K562 (cell line): Measurements from ENCODE around the gene NR2F6. TPM values are rescaled to one million over a fixed set of nuclear protein-coding genes. Genes with fewer than 3 reads are reported as not detected.

Experiments
- CBX8 ChIP-seq: fragments of 200-600 bp; sonication (generic); IDR thresholded peaks from 2 replicates; pipeline ENCODE4 v1.6.1; 2012; ENCODE audit warnings: borderline replicate concordance, mixed run types, low read depth, mild to moderate bottlenecking, moderate library complexity, mixed read lengths, low read length, control low read depth, inconsistent platforms; ENCODE audit not compliant: poor library complexity, severe bottlenecking; ENCODE audit errors: extremely low read depth
- CHD2 ChIP-seq: IDR thresholded peaks from 2 replicates; pipeline ENCODE4 v1.6.1; 2011; ENCODE audit warnings: low read depth, low read length
- E2F3 ChIP-seq: fragments of 250-450 bp; sonication (Bioruptor Pico); IDR thresholded peaks from 2 replicates; pipeline ENCODE4 v1.4.0; 2020; ENCODE audit warnings: mild to moderate bottlenecking
- KLF6 ChIP-seq: fragments of 250-450 bp; sonication (Bioruptor Pico); IDR thresholded peaks from 2 replicates; pipeline ENCODE4 v1.4.0; 2020; ENCODE audit warnings: mild to moderate bottlenecking, moderate library complexity, borderline replicate concordance
- LCOR ChIP-seq: sonication (generic); formaldehyde crosslinking; IDR thresholded peaks from 2 replicates; pipeline ENCODE4 v1.8.0; 2022; ENCODE audit warnings: mild to moderate bottlenecking, missing genetic modification reagents
- NRF1 ChIP-seq, 2 experiments: fragments of 450-650 bp; IDR thresholded peaks in 1 of 2; conservative IDR thresholded peaks in 1 of 2; 2 replicates each; pipeline ENCODE4 v1.6.1; 2014; ENCODE audit warnings: mild to moderate bottlenecking in 2 of 2
- POLR2G ChIP-seq: fragments of 200-400 bp; formaldehyde crosslinking; IDR thresholded peaks from 2 replicates; pipeline ENCODE4 v1.6.1; 2017; ENCODE audit warnings: low read depth, mild to moderate bottlenecking, antibody characterized with exemption, low read length, moderate library complexity
- ZBED1 ChIP-seq: IDR thresholded peaks from 2 replicates; pipeline ENCODE4 v1.6.1; 2014
- polyA plus RNA-seq, 8 experiments: library from polyadenylated mRNA; depleted of rRNA in 4 of 8; stranded (reverse) in 5 of 8; unstranded in 3 of 8; fragments of >200 nt; fragmentation: Nextera tagmentation in 2 of 8; fragmentation: Illumina TruSeq in 1 of 8; extraction: Ambion mirVana in 2 of 8; extraction: Trizol in 1 of 8; gene quantifications; 2 replicates each; pipeline versions ENCODE4 v1.2.1 to v1.2.3, GENCODE V29; 2011 to 2014; ENCODE audit warnings: inconsistent platforms in 1 of 8, missing spikeins in 1 of 8
- total RNA-seq, 7 experiments: library from RNA; depleted of rRNA in 6 of 7; stranded (reverse); fragments of >200 nt in 6 of 7; fragmentation: Illumina TruSeq in 2 of 7; extraction: Trizol in 2 of 7; gene quantifications; 2 replicates each; pipeline versions ENCODE4 v1.2.1 to v1.2.3, GENCODE V29; 2011 to 2021; ENCODE audit warnings: low replicate concordance in 1 of 7
- TF ChIP-seq, protein P1 (sequence below): sonication (generic); formaldehyde crosslinking; IDR thresholded peaks from 2 replicates; pipeline ENCODE4 v1.8.1; 2023; ENCODE audit warnings: mild to moderate bottlenecking, missing genetic modification reagents, moderate library complexity
- TF ChIP-seq, protein P2 (sequence below): sonication (generic); formaldehyde crosslinking; IDR thresholded peaks from 2 replicates; pipeline ENCODE4 v1.8.0; 2023; ENCODE audit warnings: missing genetic modification reagents, mild to moderate bottlenecking, borderline replicate concordance
- TF ChIP-seq, protein P3 (sequence below): fragments of 250-450 bp; sonication (Bioruptor Pico); IDR thresholded peaks from 2 replicates; pipeline ENCODE4 v1.8.0; 2022; ENCODE audit warnings: inconsistent platforms
- TF ChIP-seq, protein P4 (sequence below): sonication (generic); formaldehyde crosslinking; IDR thresholded peaks from 2 replicates; pipeline ENCODE4 v1.8.0; 2022; ENCODE audit warnings: mild to moderate bottlenecking, missing genetic modification reagents
- TF ChIP-seq, protein P5 (sequence below), 2 experiments: fragments of 450-650 bp; conservative IDR thresholded peaks; 2 replicates each; pipeline ENCODE4 v1.6.1; 2017; ENCODE audit warnings: mild to moderate bottlenecking in 2 of 2, moderate library complexity in 2 of 2

NR2F6 gene
- total and polyA plus RNA-seq, 9 of the 15 experiments (the other 6 are each of a cell fraction or from before 2014, with no cell fraction given): 0.76 to 97.5 (median 18.8) TPM

DNA sequence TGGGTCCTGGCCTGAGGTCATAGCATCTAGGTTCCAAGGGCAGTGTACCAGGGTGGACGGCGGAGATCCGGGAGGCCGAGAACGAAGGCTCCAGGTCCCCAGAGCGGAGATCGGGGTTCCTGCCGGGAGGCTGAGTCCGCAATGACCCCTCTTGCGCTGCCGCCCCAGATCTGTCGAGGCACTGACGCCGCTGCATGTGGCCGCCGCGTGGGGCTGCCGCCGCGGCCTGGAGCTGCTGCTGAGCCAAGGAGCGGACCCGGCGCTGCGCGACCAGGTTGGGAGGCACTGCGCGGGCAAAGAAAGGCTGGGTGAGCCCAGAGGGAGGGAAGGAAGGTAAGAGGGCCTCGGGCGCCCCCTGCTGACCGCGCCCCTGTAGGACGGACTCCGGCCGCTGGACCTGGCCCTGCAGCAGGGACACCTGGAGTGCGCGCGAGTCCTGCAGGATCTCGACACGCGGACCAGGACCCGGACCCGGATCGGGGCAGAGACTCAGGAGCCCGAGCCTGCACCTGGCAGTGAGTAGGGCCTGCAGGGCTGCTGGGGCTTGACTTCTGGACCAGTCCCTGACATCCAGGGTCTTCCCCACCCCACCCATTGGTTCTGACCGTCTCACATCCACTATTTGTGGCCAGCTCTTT is 36.9 kb upstream of the NR2F6 start (continued):
- TF ChIP-seq, protein P1, sequence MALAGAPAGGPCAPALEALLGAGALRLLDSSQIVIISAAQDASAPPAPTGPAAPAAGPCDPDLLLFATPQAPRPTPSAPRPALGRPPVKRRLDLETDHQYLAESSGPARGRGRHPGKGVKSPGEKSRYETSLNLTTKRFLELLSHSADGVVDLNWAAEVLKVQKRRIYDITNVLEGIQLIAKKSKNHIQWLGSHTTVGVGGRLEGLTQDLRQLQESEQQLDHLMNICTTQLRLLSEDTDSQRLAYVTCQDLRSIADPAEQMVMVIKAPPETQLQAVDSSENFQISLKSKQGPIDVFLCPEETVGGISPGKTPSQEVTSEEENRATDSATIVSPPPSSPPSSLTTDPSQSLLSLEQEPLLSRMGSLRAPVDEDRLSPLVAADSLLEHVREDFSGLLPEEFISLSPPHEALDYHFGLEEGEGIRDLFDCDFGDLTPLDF (CRISPR knock-in tag): 0 out of 2 replicates have a peak, but pooled peaks have one; percentile 71
- peak; percentile 81 to 84 for TF ChIP-seq NRF1 (conservative IDR thresholded peaks at IDR 0.05 in 1 of 2, IDR thresholded peaks at IDR 0.05 in 1 of 2)
- TF ChIP-seq E2F3: 0 out of 2 replicates have a peak, but pooled peaks have one; percentile 30
- TF ChIP-seq, protein P2, sequence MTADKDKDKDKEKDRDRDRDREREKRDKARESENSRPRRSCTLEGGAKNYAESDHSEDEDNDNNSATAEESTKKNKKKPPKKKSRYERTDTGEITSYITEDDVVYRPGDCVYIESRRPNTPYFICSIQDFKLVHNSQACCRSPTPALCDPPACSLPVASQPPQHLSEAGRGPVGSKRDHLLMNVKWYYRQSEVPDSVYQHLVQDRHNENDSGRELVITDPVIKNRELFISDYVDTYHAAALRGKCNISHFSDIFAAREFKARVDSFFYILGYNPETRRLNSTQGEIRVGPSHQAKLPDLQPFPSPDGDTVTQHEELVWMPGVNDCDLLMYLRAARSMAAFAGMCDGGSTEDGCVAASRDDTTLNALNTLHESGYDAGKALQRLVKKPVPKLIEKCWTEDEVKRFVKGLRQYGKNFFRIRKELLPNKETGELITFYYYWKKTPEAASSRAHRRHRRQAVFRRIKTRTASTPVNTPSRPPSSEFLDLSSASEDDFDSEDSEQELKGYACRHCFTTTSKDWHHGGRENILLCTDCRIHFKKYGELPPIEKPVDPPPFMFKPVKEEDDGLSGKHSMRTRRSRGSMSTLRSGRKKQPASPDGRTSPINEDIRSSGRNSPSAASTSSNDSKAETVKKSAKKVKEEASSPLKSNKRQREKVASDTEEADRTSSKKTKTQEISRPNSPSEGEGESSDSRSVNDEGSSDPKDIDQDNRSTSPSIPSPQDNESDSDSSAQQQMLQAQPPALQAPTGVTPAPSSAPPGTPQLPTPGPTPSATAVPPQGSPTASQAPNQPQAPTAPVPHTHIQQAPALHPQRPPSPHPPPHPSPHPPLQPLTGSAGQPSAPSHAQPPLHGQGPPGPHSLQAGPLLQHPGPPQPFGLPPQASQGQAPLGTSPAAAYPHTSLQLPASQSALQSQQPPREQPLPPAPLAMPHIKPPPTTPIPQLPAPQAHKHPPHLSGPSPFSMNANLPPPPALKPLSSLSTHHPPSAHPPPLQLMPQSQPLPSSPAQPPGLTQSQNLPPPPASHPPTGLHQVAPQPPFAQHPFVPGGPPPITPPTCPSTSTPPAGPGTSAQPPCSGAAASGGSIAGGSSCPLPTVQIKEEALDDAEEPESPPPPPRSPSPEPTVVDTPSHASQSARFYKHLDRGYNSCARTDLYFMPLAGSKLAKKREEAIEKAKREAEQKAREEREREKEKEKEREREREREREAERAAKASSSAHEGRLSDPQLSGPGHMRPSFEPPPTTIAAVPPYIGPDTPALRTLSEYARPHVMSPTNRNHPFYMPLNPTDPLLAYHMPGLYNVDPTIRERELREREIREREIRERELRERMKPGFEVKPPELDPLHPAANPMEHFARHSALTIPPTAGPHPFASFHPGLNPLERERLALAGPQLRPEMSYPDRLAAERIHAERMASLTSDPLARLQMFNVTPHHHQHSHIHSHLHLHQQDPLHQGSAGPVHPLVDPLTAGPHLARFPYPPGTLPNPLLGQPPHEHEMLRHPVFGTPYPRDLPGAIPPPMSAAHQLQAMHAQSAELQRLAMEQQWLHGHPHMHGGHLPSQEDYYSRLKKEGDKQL (CRISPR knock-in tag): no peak
- no peak for TF ChIP-seq ZBED1
- TF ChIP-seq KLF6: no peak
- TF ChIP-seq, protein P3, sequence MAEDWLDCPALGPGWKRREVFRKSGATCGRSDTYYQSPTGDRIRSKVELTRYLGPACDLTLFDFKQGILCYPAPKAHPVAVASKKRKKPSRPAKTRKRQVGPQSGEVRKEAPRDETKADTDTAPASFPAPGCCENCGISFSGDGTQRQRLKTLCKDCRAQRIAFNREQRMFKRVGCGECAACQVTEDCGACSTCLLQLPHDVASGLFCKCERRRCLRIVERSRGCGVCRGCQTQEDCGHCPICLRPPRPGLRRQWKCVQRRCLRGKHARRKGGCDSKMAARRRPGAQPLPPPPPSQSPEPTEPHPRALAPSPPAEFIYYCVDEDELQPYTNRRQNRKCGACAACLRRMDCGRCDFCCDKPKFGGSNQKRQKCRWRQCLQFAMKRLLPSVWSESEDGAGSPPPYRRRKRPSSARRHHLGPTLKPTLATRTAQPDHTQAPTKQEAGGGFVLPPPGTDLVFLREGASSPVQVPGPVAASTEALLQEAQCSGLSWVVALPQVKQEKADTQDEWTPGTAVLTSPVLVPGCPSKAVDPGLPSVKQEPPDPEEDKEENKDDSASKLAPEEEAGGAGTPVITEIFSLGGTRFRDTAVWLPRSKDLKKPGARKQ (CRISPR knock-in tag): peak; percentile 77; the same call in 1 of the 2 replicates
- TF ChIP-seq, protein P4, sequence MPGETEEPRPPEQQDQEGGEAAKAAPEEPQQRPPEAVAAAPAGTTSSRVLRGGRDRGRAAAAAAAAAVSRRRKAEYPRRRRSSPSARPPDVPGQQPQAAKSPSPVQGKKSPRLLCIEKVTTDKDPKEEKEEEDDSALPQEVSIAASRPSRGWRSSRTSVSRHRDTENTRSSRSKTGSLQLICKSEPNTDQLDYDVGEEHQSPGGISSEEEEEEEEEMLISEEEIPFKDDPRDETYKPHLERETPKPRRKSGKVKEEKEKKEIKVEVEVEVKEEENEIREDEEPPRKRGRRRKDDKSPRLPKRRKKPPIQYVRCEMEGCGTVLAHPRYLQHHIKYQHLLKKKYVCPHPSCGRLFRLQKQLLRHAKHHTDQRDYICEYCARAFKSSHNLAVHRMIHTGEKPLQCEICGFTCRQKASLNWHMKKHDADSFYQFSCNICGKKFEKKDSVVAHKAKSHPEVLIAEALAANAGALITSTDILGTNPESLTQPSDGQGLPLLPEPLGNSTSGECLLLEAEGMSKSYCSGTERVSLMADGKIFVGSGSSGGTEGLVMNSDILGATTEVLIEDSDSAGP (CRISPR knock-in tag): no peak
- TF ChIP-seq LCOR (CRISPR knock-in tag): peak; percentile 62; the same call in 1 of the 2 replicates
- no peak for TF ChIP-seq CHD2
- TF ChIP-seq, protein P5, sequence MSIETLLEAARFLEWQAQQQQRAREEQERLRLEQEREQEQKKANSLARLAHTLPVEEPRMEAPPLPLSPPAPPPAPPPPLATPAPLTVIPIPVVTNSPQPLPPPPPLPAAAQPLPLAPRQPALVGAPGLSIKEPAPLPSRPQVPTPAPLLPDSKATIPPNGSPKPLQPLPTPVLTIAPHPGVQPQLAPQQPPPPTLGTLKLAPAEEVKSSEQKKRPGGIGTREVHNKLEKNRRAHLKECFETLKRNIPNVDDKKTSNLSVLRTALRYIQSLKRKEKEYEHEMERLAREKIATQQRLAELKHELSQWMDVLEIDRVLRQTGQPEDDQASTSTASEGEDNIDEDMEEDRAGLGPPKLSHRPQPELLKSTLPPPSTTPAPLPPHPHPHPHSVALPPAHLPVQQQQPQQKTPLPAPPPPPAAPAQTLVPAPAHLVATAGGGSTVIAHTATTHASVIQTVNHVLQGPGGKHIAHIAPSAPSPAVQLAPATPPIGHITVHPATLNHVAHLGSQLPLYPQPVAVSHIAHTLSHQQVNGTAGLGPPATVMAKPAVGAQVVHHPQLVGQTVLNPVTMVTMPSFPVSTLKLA (conservative IDR thresholded peaks at IDR 0.05): peak in 1 of 2 experiments; percentile 31; a peak in 1 of 4 replicates
- no peak for TF ChIP-seq CBX8
- peak; percentile 74 for TF ChIP-seq POLR2G
